ENCODE results near the gene CDH10.

Gene CDH10

DNA sequence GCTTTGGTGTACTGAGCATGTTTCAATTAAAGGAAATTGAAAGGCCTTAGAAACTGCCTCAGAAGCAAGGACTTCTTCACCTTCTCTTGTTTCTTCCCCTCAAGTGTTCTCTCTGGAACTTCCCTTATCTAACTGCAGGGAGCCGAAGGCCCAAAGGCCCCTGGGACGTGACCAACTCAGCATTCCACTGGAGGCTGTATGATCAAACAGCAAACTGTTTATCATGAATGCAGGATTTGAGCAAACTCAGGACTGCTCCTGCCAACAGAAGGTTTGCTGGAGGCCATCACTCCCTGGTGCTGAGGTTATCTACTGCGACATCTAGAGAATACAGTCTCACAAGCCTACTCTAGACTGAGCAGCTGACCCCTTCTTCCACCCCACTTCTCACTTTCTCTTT lies 4.8 kb upstream of the CDH10 start:
- no peak for TF ChIP-seq FOXP2 (optimal IDR thresholded peaks at IDR 0.05; ENCODE audit: borderline replicate concordance, extremely low read depth, extremely low read length, insufficient read depth)

DNA sequence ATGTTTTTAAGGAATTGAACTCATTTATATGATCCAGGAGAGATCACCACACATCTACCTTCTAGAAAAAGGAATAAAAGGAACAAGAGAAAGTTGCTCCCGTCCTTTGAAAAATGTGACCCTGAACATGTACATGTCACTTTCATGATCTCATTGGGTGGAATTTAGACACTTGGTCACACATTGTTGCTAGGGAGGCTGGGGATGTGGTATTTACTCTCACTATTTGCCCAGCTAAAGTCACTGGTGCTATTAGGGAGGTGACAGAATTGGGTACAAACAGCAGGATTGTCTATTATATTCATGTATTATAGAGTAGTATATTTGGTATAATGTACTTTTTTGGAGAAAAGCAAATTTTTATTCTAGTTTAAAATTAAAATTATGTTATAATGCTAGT lies 2.1 kb upstream of the CDH10 start:
- TF ChIP-seq, protein P1, sequence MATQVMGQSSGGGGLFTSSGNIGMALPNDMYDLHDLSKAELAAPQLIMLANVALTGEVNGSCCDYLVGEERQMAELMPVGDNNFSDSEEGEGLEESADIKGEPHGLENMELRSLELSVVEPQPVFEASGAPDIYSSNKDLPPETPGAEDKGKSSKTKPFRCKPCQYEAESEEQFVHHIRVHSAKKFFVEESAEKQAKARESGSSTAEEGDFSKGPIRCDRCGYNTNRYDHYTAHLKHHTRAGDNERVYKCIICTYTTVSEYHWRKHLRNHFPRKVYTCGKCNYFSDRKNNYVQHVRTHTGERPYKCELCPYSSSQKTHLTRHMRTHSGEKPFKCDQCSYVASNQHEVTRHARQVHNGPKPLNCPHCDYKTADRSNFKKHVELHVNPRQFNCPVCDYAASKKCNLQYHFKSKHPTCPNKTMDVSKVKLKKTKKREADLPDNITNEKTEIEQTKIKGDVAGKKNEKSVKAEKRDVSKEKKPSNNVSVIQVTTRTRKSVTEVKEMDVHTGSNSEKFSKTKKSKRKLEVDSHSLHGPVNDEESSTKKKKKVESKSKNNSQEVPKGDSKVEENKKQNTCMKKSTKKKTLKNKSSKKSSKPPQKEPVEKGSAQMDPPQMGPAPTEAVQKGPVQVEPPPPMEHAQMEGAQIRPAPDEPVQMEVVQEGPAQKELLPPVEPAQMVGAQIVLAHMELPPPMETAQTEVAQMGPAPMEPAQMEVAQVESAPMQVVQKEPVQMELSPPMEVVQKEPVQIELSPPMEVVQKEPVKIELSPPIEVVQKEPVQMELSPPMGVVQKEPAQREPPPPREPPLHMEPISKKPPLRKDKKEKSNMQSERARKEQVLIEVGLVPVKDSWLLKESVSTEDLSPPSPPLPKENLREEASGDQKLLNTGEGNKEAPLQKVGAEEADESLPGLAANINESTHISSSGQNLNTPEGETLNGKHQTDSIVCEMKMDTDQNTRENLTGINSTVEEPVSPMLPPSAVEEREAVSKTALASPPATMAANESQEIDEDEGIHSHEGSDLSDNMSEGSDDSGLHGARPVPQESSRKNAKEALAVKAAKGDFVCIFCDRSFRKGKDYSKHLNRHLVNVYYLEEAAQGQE (IDR thresholded peaks at IDR 0.05; ENCODE audit: insufficient read depth in 1 of 2, low read depth in 2 of 2, low read length in 2 of 2): no peak
- no peak for TF ChIP-seq FOXP2 (optimal IDR thresholded peaks at IDR 0.05; ENCODE audit: borderline replicate concordance, extremely low read depth, extremely low read length, insufficient read depth)
- TF ChIP-seq SIN3A (IDR thresholded peaks at IDR 0.05; ENCODE audit: borderline replicate concordance, insufficient read depth, low read length): no peak
- TF ChIP-seq POLR2AphosphoS5 (IDR thresholded peaks at IDR 0.05; ENCODE audit: low read depth, low read length): no peak
- no peak for TF ChIP-seq TAF1 (IDR thresholded peaks at IDR 0.05; ENCODE audit: borderline replicate concordance, insufficient read depth, low read length)

DNA sequence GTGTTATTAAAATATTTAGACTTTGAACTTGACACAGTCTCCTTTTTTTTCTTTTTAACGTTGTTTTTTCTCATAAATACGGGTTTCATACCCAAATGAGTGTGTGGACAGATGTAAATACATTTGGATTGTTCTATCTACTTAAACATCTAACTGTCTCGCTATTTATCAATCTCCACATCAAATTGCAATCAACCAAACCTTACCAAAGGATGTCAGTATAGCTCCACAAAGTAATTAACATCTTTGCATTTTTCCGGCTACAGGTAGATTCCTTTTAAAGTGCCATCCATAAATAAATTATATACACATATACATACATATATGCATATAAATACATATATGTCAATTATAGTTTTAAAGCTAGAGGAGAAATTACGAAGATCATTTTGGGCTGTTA lies 705 bp upstream of the CDH10 start:
- no peak for TF ChIP-seq FOXP2 (optimal IDR thresholded peaks at IDR 0.05; ENCODE audit: borderline replicate concordance, extremely low read depth, extremely low read length, insufficient read depth)
- TF ChIP-seq TAF1 (IDR thresholded peaks at IDR 0.05; ENCODE audit: borderline replicate concordance, insufficient read depth, low read length): no peak
- TF ChIP-seq, protein P1 (IDR thresholded peaks at IDR 0.05; ENCODE audit: insufficient read depth in 1 of 2, low read depth in 2 of 2, low read length in 2 of 2): no peak

DNA sequence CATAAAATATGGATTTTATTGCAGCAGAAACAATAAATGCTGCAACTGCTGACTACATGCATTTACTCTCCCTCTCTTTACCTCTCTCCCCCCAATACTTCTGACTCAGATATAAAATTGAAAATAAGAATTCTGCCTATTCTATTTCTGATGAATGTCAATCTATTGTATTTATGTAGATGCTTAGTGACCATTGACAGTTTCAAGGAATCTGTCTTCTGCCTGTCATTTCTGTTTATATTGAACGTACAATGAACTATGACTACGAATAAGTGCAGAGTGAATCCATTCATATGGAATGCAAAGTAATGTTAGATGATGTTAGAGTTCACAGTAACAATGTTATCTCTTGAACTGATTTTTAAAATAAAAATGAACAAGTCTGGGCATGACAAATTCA lies 898 bp downstream of the CDH10 start:
- TF ChIP-seq TAF1 (IDR thresholded peaks at IDR 0.05; ENCODE audit: borderline replicate concordance, insufficient read depth, low read length): no peak
- no peak for TF ChIP-seq FOXP2 (optimal IDR thresholded peaks at IDR 0.05; ENCODE audit: borderline replicate concordance, extremely low read depth, extremely low read length, insufficient read depth)
- TF ChIP-seq POLR2AphosphoS5 (IDR thresholded peaks at IDR 0.05; ENCODE audit: low read depth, low read length): no peak
- TF ChIP-seq, protein P1 (IDR thresholded peaks at IDR 0.05; ENCODE audit: insufficient read depth in 1 of 2, low read depth in 2 of 2, low read length in 2 of 2): no peak
- TF ChIP-seq SIN3A (IDR thresholded peaks at IDR 0.05; ENCODE audit: borderline replicate concordance, insufficient read depth, low read length): no peak

DNA sequence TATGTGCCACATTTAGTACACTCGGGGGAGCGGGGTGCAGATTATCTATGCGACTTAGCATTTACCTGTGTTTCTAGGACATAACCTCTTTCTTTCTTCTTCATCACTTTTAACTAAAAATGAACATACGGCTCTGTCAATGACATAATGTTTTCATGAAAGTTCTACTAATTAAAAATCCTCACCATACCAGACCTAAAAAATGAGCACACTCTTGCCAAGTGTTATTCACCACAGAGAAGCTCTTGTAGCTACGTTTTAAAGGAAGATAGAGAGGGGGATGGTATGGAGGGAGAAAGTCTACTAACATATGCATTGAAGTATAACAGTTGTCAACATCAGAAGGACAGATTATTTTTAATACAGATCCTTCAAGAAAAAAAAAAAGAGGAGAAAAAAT lies 1.6 kb downstream of the CDH10 start:
- no peak for TF ChIP-seq TAF1 (IDR thresholded peaks at IDR 0.05; ENCODE audit: borderline replicate concordance, insufficient read depth, low read length)
- TF ChIP-seq, protein P1 (IDR thresholded peaks at IDR 0.05; ENCODE audit: insufficient read depth in 1 of 2, low read depth in 2 of 2, low read length in 2 of 2): no peak
- no peak for TF ChIP-seq SIN3A (IDR thresholded peaks at IDR 0.05; ENCODE audit: borderline replicate concordance, insufficient read depth, low read length)
- no peak for TF ChIP-seq FOXP2 (optimal IDR thresholded peaks at IDR 0.05; ENCODE audit: borderline replicate concordance, extremely low read depth, extremely low read length, insufficient read depth)
